SK-N-SH (cell line): ENCODE results near the gene ROBO1. TPM values are rescaled to one million over a fixed set of nuclear protein-coding genes. Genes with fewer than 3 reads are reported as not detected.
"Not testable (repeated sequence)": the region's sequence is repeated elsewhere in the genome, so short reads cannot be mapped to it uniquely, and the experiment has no call there.

Experiments used
- CTCF ChIA-PET: fragments of 300-600, 350-600 bp; formaldehyde crosslinking; extraction: SDS; loops from one replicate; lab custom pipeline; 2021; lab: Yijun Ruan, JAX
- POLR2A ChIA-PET: fragments of 350-600 bp; sonication (Branson Sonifier 250); formaldehyde crosslinking; extraction: SDS; loops from one replicate; lab custom pipeline; 2020; ENCODE audit warnings: antibody characterized with exemption, inconsistent platforms; lab: Yijun Ruan, JAX
- DNase-seq: peaks from one replicate; pipeline ENCODE4 v3.0.0; 2012
- H2AFZ ChIP-seq: fragments of 200-600 bp; sonication (generic); 2 replicates; pipeline ENCODE4 v1.8.1; 2016; ENCODE audit warnings: antibody characterized with exemption, mild to moderate bottlenecking, low read depth
- H3F3A ChIP-seq: fragments of 200-600 bp; sonication (generic); replicated peaks from 2 replicates; pipeline ENCODE3; 2016; ENCODE audit warnings: antibody characterized with exemption, mild to moderate bottlenecking; ENCODE audit not compliant: insufficient read depth
- H3K27ac ChIP-seq, 2 experiments: fragments of 200-500 bp in 1 of 2; fragments of 200-600 bp in 1 of 2; sonication (Bioruptor generic) in 1 of 2; sonication (generic), shearing (Covaris generic) in 1 of 2; 2 replicates each; pipeline versions ENCODE4 v1.5.1 to v1.6.1; 2014 to 2016; ENCODE audit warnings: low read depth in 2 of 2, inconsistent platforms in 1 of 2, low read length in 1 of 2, mild to moderate bottlenecking in 1 of 2, mixed read lengths in 1 of 2
- H3K27me3 ChIP-seq: fragments of 200-600 bp; sonication (generic), shearing (Covaris generic); 2 replicates; pipeline ENCODE4 v1.6.1; 2016; ENCODE audit warnings: mixed run types; ENCODE audit not compliant: insufficient read depth
- H3K36me3 ChIP-seq, 2 experiments: fragments of 200-500 bp in 1 of 2; fragments of 200-600 bp in 1 of 2; sonication (Bioruptor generic) in 1 of 2; sonication (generic) in 1 of 2; replicated peaks in 1 of 2; 2 replicates each; pipeline versions ENCODE3 to v1.5.1; 2014 to 2016; ENCODE audit warnings: low read length in 1 of 2, mild to moderate bottlenecking in 1 of 2; ENCODE audit not compliant: insufficient read depth in 2 of 2, control insufficient read depth in 1 of 2
- H3K4me1 ChIP-seq, 2 experiments: fragments of 200-500 bp in 1 of 2; fragments of 200-600 bp in 1 of 2; sonication (Bioruptor generic) in 1 of 2; sonication (generic), shearing (Covaris generic) in 1 of 2; 2 replicates each; pipeline versions ENCODE4 v1.5.1 to v1.6.1; 2014 to 2016; ENCODE audit warnings: low read depth in 1 of 2, low read length in 1 of 2, mixed run types in 1 of 2; ENCODE audit not compliant: insufficient read depth in 2 of 2, control insufficient read depth in 1 of 2
- H3K4me2 ChIP-seq: fragments of 200-600 bp; sonication (generic), shearing (Covaris generic); 2 replicates; pipeline ENCODE4 v1.6.1; 2017; ENCODE audit warnings: mixed run types
- H3K4me3 ChIP-seq, 2 experiments: fragments of 200-500 bp in 1 of 2; fragments of 200-600 bp in 1 of 2; sonication (Bioruptor generic) in 1 of 2; sonication (generic), shearing (Covaris generic) in 1 of 2; 2 replicates each; pipeline versions ENCODE4 v1.5.1 to v1.8.1; 2014 to 2016; ENCODE audit warnings: low read depth in 2 of 2, inconsistent platforms in 1 of 2, low read length in 1 of 2, mild to moderate bottlenecking in 1 of 2, mixed read lengths in 1 of 2, moderate library complexity in 1 of 2
- H3K79me2 ChIP-seq: fragments of 200-600 bp; sonication (generic); 2 replicates; pipeline ENCODE4 v1.8.1; 2017; ENCODE audit warnings: mild to moderate bottlenecking; ENCODE audit not compliant: insufficient read depth
- H3K9ac ChIP-seq: fragments of 200-600 bp; sonication (generic); 2 replicates; pipeline ENCODE4 v1.6.1; 2017; ENCODE audit warnings: mixed run types
- H3K9me2 ChIP-seq: fragments of 200-600 bp; sonication (generic); 2 replicates; pipeline ENCODE4 v1.6.1; 2017; ENCODE audit warnings: mixed run types
- H3K9me3 ChIP-seq: fragments of 200-600 bp; sonication (generic); 2 replicates; pipeline ENCODE4 v1.6.1; 2017; ENCODE audit warnings: mixed run types, mild to moderate bottlenecking, moderate library complexity
- H4K20me1 ChIP-seq: fragments of 200-600 bp; sonication (generic); 2 replicates; pipeline ENCODE4 v1.6.1; 2017; ENCODE audit warnings: mild to moderate bottlenecking, mixed run types; ENCODE audit not compliant: insufficient read depth
- CHD2 ChIP-seq: fragments of 150-350 bp; IDR thresholded peaks from 2 replicates; pipeline ENCODE4 v1.6.1; 2018; ENCODE audit warnings: low read length; ENCODE audit not compliant: partially characterized antibody
- CTCF ChIP-seq: fragments of 200-600 bp; sonication (generic); IDR thresholded peaks from 2 replicates; pipeline ENCODE4 v1.6.1; 2017; ENCODE audit warnings: antibody characterized with exemption, mild to moderate bottlenecking, moderate library complexity
- FOSL2 ChIP-seq: IDR thresholded peaks from 2 replicates; pipeline ENCODE4 v1.4.0; 2012; ENCODE audit warnings: low read depth, mild to moderate bottlenecking, moderate library complexity, borderline replicate concordance
- FOXM1 ChIP-seq: IDR thresholded peaks from 2 replicates; pipeline ENCODE4 v1.4.0; 2012; ENCODE audit warnings: low read depth, mild to moderate bottlenecking
- GABPA ChIP-seq: IDR thresholded peaks from 2 replicates; pipeline ENCODE4 v1.4.0; 2012; ENCODE audit warnings: low read depth, mild to moderate bottlenecking
- IRF3 ChIP-seq: fragments of 150-350 bp; IDR thresholded peaks from 2 replicates; pipeline ENCODE4 v1.6.1; 2016; ENCODE audit warnings: mild to moderate bottlenecking, low read depth, low read length
- JUND ChIP-seq: IDR thresholded peaks from 2 replicates; pipeline ENCODE4 v1.4.0; 2012
- PBX3 ChIP-seq: IDR thresholded peaks from 2 replicates; pipeline ENCODE4; 2012
- POLR2AphosphoS5 ChIP-seq: IDR thresholded peaks from 2 replicates; pipeline ENCODE4 v1.6.1; 2012; ENCODE audit warnings: low read depth, low read length
- RFX5 ChIP-seq: IDR thresholded peaks from 2 replicates; pipeline ENCODE4 v1.6.1; 2012; ENCODE audit warnings: mild to moderate bottlenecking, improper control_type of control experiment, low read length
- RXRA ChIP-seq: IDR thresholded peaks from 2 replicates; pipeline ENCODE4 v1.4.0; 2012; ENCODE audit warnings: low read depth, mild to moderate bottlenecking, borderline replicate concordance
- SIN3A ChIP-seq: IDR thresholded peaks from 2 replicates; pipeline ENCODE4 v1.6.1; 2012; ENCODE audit warnings: low read depth, mild to moderate bottlenecking, low read length, moderate library complexity, borderline replicate concordance
- TCF12 ChIP-seq: IDR thresholded peaks from 2 replicates; pipeline ENCODE4 v1.4.0; 2012
- YY1 ChIP-seq: IDR thresholded peaks from 2 replicates; pipeline ENCODE4 v1.4.0; 2012; ENCODE audit warnings: low read depth, mild to moderate bottlenecking
- ZBTB33 ChIP-seq: IDR thresholded peaks from 2 replicates; pipeline ENCODE4 v1.4.0; 2012; ENCODE audit warnings: low read depth, borderline replicate concordance
- WGBS: methylation state at CpG from one replicate; pipeline ENCODE4 v1.1.6; 2017; ENCODE audit warnings: low lambda C conversion rate; 5-methylcytosine and 5-hydroxymethylcytosine counted together
- polyA plus RNA-seq, 3 experiments: library from polyadenylated mRNA; depleted of rRNA; stranded (reverse); fragments of >200 nt; gene quantifications; 2 replicates each; pipeline ENCODE4 v1.2.3, GENCODE V29; 2012

Gene ROBO1
- polyA plus RNA-seq, 1 of the 3 experiments (the other 2 are of a cell fraction): 22.7 TPM

GRCh38 chr3:79175870-79176269, 591.9 kb downstream of the ROBO1 start:
- H3K27ac ChIP-seq: no peak overlapping the region
- no peaks in the 10 kb centered on the region; a peak in 1 of 4 replicates for H3K4me1 ChIP-seq
- no peak overlapping the region for H3K9ac ChIP-seq
- WGBS: 82% methylated on average over 1 of the region's 1 CpG
- no peak overlapping the region for H3K4me3 ChIP-seq
- ChIA-PET POLR2A (no interaction called here), CTCF (no interaction called here)
- H3K27me3 ChIP-seq: no peaks in the 10 kb centered on the region
- H3K79me2 ChIP-seq: no peaks in the 10 kb centered on the region
- no peak overlapping the region for H3K4me2 ChIP-seq
- no peak for DNase-seq
- no peaks in the 10 kb centered on the region for H4K20me1 ChIP-seq
- H3F3A ChIP-seq: peaks cover 3% of the 10 kb centered on the region
- 0 out of 2 replicates have a peak, but pooled peaks cover 3% of the 10 kb centered on the region for H3K9me3 ChIP-seq
- H3K9me2 ChIP-seq: no peaks in the 10 kb centered on the region
- TF ChIP-seq PBX3 (no peak), CTCF (no peak), IRF3 (no peak), POLR2AphosphoS5 (no peak), SIN3A (no peak), FOSL2 (no peak), FOXM1 (no peak), YY1 (no peak), ZBTB33 (no peak), CHD2 (no peak), GABPA (no peak), JUND (no peak), RXRA (no peak), RFX5 (no peak), TCF12 (no peak)
- TF ChIP-seq, all 33 proteins: peak for 0
- Histone ChIP-seq H3K36me3 (no peaks in the 10 kb centered on the region), H2AFZ (no peak overlapping the region)

GRCh38 chr3:79173259-79173658, 594.5 kb downstream of the ROBO1 start:
- H3K27me3 ChIP-seq, H3K4me3 ChIP-seq, H3K9me3 ChIP-seq, H2AFZ ChIP-seq, H3K79me2 ChIP-seq, POLR2A ChIA-PET, H3K27ac ChIP-seq, H3K4me1 ChIP-seq, H3K36me3 ChIP-seq, H3K4me2 ChIP-seq, DNase-seq, H3K9ac ChIP-seq, H3K9me2 ChIP-seq, CTCF ChIA-PET, H4K20me1 ChIP-seq: not testable (repeated sequence)
- no CpG with 5 or more reads among the region's 21 CpGs for WGBS
- H3F3A ChIP-seq: peaks cover 12% of the 10 kb centered on the region
